MM.1S (cell line): ENCODE data around the gene CCSAP.

Experiments
- DNase-seq: peaks from one replicate; pipeline ENCODE4 v3.0.0-alpha.2; 2015
- H2AFZ ChIP-seq: fragments of 300-600 bp; sonication (generic); 2 replicates; pipeline ENCODE4 v1.6.0; 2016; ENCODE audit warnings: antibody characterized with exemption, low read length
- H3F3A ChIP-seq: fragments of 300-600 bp; sonication (generic); 2 replicates; pipeline ENCODE4 v1.6.1; 2016; ENCODE audit warnings: mild to moderate bottlenecking, antibody characterized with exemption, low read length, moderate library complexity, mixed read lengths; ENCODE audit not compliant: insufficient read depth
- H3K27ac ChIP-seq: fragments of 300-600 bp; sonication (generic); 2 replicates; pipeline ENCODE4 v1.5.1; 2016; ENCODE audit warnings: mild to moderate bottlenecking, low read length
- H3K27me3 ChIP-seq: fragments of 300-600 bp; sonication (generic); replicated peaks from 2 replicates; pipeline ENCODE4 v1.6.0; 2016; ENCODE audit warnings: low read length; ENCODE audit not compliant: insufficient read depth
- H3K36me3 ChIP-seq: fragments of 300-600 bp; sonication (generic); replicated peaks from 2 replicates; pipeline ENCODE4 v1.6.1; 2016; ENCODE audit warnings: mild to moderate bottlenecking, low read length, mixed read lengths; ENCODE audit not compliant: insufficient read depth
- H3K4me1 ChIP-seq: fragments of 300-600 bp; sonication (generic); 2 replicates; pipeline ENCODE4 v1.6.1; 2016; ENCODE audit warnings: low read length, mixed read lengths
- H3K4me2 ChIP-seq: fragments of 300-600 bp; sonication (generic); 2 replicates; pipeline ENCODE4 v1.6.0; 2016; ENCODE audit warnings: low read depth, low read length
- H3K4me3 ChIP-seq: fragments of 300-600 bp; sonication (generic); 2 replicates; pipeline ENCODE4 v1.5.1; 2016; ENCODE audit warnings: low read length, mixed read lengths
- H3K79me2 ChIP-seq: fragments of 300-600 bp; sonication (generic); 2 replicates; pipeline ENCODE4 v1.6.1; 2016; ENCODE audit warnings: mixed run types, low read length, mixed read lengths
- H3K9ac ChIP-seq: fragments of 300-600 bp; sonication (generic); 2 replicates; pipeline ENCODE4 v1.6.1; 2016; ENCODE audit warnings: low read length, mixed read lengths
- H3K9me2 ChIP-seq: fragments of 300-600 bp; sonication (generic); replicated peaks from 2 replicates; pipeline ENCODE4 v1.6.1; 2016; ENCODE audit warnings: mild to moderate bottlenecking, low read length, mixed read lengths; ENCODE audit not compliant: insufficient read depth
- H3K9me3 ChIP-seq: fragments of 300-600 bp; sonication (generic); replicated peaks from 2 replicates; pipeline ENCODE4 v1.6.1; 2016; ENCODE audit warnings: mild to moderate bottlenecking, low read length, mixed read lengths; ENCODE audit not compliant: insufficient read depth
- H4K20me1 ChIP-seq: fragments of 300-600 bp; sonication (generic); 2 replicates; pipeline ENCODE4 v1.6.1; 2016; ENCODE audit warnings: mild to moderate bottlenecking, low read length, moderate library complexity, mixed read lengths; ENCODE audit not compliant: insufficient read depth
- CTCF ChIP-seq: fragments of 300-600 bp; sonication (generic); IDR thresholded peaks from 2 replicates; pipeline ENCODE4 v1.5.1; 2016; ENCODE audit warnings: antibody characterized with exemption, low read length, mixed read lengths
- EZH2 ChIP-seq: fragments of 300-600 bp; sonication (generic); optimal IDR thresholded peaks from 2 replicates; pipeline ENCODE3; 2017; ENCODE audit warnings: low read depth, mild to moderate bottlenecking, antibody characterized with exemption, low read length, mixed read lengths
- EZH2phosphoT487 ChIP-seq: fragments of 300-600 bp; sonication (generic); IDR thresholded peaks from 2 replicates; pipeline ENCODE4 v1.6.1; 2018; ENCODE audit warnings: antibody characterized with exemption, low read length

The CCSAP gene

GRCh38 chr1:229339520-229339919, 3.3 kb downstream of the CCSAP start:
- H3K9ac ChIP-seq, result no peak overlapping the region
- no peaks in the 10 kb centered on the region for H4K20me1 ChIP-seq
- peaks cover 71% of the 10 kb centered on the region for H3K79me2 ChIP-seq
- no peaks in the 10 kb centered on the region for H3K27me3 ChIP-seq
- peaks cover 22% of the 10 kb centered on the region for H3K4me1 ChIP-seq
- no peaks in the 10 kb centered on the region for H3K9me2 ChIP-seq
- peaks cover 22% of the 10 kb centered on the region for H3F3A ChIP-seq
- H3K36me3 ChIP-seq, result no peaks in the 10 kb centered on the region
- TF ChIP-seq EZH2phosphoT487 (no peak), EZH2 (no peak), CTCF (no peak)
- H3K9me3 ChIP-seq, result no peaks in the 10 kb centered on the region
- H2AFZ ChIP-seq, result no peak overlapping the region
- H3K27ac ChIP-seq, result no peak overlapping the region
- no peak for DNase-seq
- no peak overlapping the region for H3K4me3 ChIP-seq
- no peak overlapping the region for H3K4me2 ChIP-seq

- Histone ChIP-seq H3K36me3 (no peaks in the 10 kb centered on the region), H3K9ac (no peak overlapping the region), H3K4me3 (no peak overlapping the region), H4K20me1 (no peaks in the 10 kb centered on the region), H3K27ac (no peak overlapping the region), H3K4me2 (no peak overlapping the region), H3F3A (peaks cover 17% of the 10 kb centered on the region), H3K4me1 (peaks cover 18% of the 10 kb centered on the region), H3K79me2 (peaks cover 75% of the 10 kb centered on the region), H3K9me2 (no peaks in the 10 kb centered on the region), H3K9me3 (no peaks in the 10 kb centered on the region), H2AFZ (no peak overlapping the region), H3K27me3 (no peaks in the 10 kb centered on the region)
- no peak for DNase-seq
- TF ChIP-seq EZH2phosphoT487, result no peak
- TF ChIP-seq EZH2, result no peak
- no peak for TF ChIP-seq CTCF
These were observed 3.8 kb downstream of the CCSAP start for GRCh38 chr1:229339086-229339485.

- no peaks in the 10 kb centered on the region for H3K36me3 ChIP-seq
- H3K9ac ChIP-seq, result no peak overlapping the region
- TF ChIP-seq CTCF, result no peak
- TF ChIP-seq EZH2phosphoT487, result no peak
- TF ChIP-seq EZH2, result no peak
- no peak overlapping the region for H2AFZ ChIP-seq
- H3K4me3 ChIP-seq, result no peak overlapping the region
- DNase-seq, result no peak
- no peaks in the 10 kb centered on the region for H3K9me2 ChIP-seq
- H3K4me2 ChIP-seq, result no peak overlapping the region
- H3F3A ChIP-seq, result no peaks in the 10 kb centered on the region; the same call in 1 of the 2 replicates
- no peak overlapping the region for H3K27ac ChIP-seq
- no peaks in the 10 kb centered on the region for H4K20me1 ChIP-seq
- peaks cover 85% of the 10 kb centered on the region for H3K79me2 ChIP-seq
- no peaks in the 10 kb centered on the region for H3K9me3 ChIP-seq
- no peaks in the 10 kb centered on the region for H3K27me3 ChIP-seq
- peaks cover 17% of the 10 kb centered on the region for H3K4me1 ChIP-seq
These were observed 6.5 kb downstream of the CCSAP start for GRCh38 chr1:229336345-229336744.
